ENCODE measurements around the gene OTUD1.

Gene OTUD1

DNA sequence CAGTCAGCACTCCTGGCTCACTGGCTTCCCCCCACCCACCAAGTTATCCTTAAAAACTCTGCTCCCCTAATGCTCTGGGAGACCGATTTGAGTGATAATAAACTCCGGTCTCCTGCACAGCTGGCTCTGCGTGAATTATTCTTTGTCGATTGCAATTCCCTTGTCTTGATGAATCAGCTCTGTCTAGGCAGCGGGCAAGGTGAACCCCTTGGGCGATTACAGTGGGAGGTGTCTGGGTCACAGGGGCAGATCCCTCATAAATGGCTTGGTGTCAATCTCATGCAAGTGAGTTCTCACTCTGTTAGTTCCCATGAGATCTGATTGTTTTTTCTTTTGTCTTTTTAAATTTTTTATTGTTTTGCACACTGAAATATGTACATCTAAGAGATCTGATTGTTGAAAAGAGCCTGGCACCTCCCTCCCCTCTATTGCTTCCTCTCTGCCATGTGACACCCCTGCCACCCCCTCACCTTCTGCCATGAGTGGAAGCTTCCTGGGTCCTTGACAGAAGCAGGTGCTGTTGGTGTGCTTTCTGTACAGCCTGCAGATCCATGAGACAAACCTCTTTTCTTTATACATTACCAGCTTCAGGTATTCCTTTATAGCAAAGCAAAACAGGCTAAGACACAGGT is 20.5 kb downstream of the OTUD1 start:
- H3K36me3 ChIP-seq (ENCODE audit: low read depth), result no peaks in the 10 kb centered on the region
- no peaks in the 10 kb centered on the region for H3K4me1 ChIP-seq (ENCODE audit: insufficient read depth, poor library complexity, severe bottlenecking)
- DNase-seq (ENCODE audit: low spot score) (no peak), ATAC-seq (ENCODE audit: low read depth) (no peak)
- H3K27ac ChIP-seq (ENCODE audit: poor library complexity, severe bottlenecking), result no peak overlapping the region
- H3K27me3 ChIP-seq (ENCODE audit: insufficient read depth, poor library complexity, severe bottlenecking), result no peaks in the 10 kb centered on the region
- no peaks in the 10 kb centered on the region for H3K9me3 ChIP-seq (ENCODE audit: severe bottlenecking)
- TF ChIP-seq, protein P1, sequence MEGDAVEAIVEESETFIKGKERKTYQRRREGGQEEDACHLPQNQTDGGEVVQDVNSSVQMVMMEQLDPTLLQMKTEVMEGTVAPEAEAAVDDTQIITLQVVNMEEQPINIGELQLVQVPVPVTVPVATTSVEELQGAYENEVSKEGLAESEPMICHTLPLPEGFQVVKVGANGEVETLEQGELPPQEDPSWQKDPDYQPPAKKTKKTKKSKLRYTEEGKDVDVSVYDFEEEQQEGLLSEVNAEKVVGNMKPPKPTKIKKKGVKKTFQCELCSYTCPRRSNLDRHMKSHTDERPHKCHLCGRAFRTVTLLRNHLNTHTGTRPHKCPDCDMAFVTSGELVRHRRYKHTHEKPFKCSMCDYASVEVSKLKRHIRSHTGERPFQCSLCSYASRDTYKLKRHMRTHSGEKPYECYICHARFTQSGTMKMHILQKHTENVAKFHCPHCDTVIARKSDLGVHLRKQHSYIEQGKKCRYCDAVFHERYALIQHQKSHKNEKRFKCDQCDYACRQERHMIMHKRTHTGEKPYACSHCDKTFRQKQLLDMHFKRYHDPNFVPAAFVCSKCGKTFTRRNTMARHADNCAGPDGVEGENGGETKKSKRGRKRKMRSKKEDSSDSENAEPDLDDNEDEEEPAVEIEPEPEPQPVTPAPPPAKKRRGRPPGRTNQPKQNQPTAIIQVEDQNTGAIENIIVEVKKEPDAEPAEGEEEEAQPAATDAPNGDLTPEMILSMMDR (IDR thresholded peaks at IDR 0.05; ENCODE audit: poor library complexity, severe bottlenecking), result no peak
- no peak overlapping the region for H3K4me3 ChIP-seq (ENCODE audit: severe bottlenecking)

DNA sequence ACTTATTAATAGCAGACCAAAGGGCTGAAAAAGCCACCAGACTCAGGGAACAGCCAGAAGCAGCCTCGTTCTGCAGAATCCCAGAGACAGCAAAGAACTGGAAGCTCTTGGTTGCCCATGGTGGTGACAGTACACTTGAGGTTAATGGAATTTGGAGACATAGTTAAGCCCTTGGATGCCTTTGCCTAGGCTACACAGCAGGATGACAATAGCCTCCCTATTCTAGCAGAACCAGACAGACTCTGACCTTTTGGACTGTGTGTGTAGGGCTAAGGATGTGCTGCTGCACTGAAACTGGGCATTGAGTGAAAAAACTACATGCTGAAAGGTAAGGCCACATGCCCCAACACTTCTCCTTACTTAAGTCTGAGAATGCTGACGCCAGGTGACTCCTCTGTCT is 22.7 kb downstream of the OTUD1 start:
- H3K4me1 ChIP-seq (ENCODE audit: insufficient read depth, poor library complexity, severe bottlenecking), result no peaks in the 10 kb centered on the region
- H3K27me3 ChIP-seq (ENCODE audit: insufficient read depth, poor library complexity, severe bottlenecking), result no peaks in the 10 kb centered on the region
- TF ChIP-seq, protein P1 (IDR thresholded peaks at IDR 0.05; ENCODE audit: poor library complexity, severe bottlenecking), result no peak
- no peak overlapping the region for H3K27ac ChIP-seq (ENCODE audit: poor library complexity, severe bottlenecking)
- H3K4me3 ChIP-seq (ENCODE audit: severe bottlenecking), result no peak overlapping the region
- no peaks in the 10 kb centered on the region for H3K36me3 ChIP-seq (ENCODE audit: low read depth)
- no peak for ATAC-seq (ENCODE audit: low read depth)
- H3K9me3 ChIP-seq (ENCODE audit: severe bottlenecking), result no peaks in the 10 kb centered on the region
- no peak for DNase-seq (ENCODE audit: low spot score)

DNA sequence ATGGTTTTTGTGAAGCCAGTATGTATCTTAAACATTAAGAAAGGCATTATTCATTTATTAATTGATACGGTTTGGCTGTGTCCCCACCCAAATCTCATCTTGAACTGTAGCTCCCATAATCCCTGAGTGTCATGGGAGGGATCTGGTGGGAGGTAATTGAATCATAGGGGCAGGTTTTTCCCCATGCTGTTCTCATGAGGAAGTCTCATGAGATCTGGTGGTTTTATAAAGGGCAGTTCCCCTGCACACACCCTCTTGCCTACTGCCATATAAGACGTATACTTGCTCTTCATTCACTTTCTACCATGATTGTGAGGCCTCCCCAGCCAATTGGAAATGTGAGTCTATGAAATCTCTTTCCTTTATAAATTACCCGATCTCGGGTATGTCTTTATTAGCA is 28.1 kb downstream of the OTUD1 start:
- Histone ChIP-seq H3K4me3 (ENCODE audit: severe bottlenecking) (no peak overlapping the region), H3K27ac (ENCODE audit: poor library complexity, severe bottlenecking) (no peak overlapping the region), H3K36me3 (ENCODE audit: low read depth) (no peaks in the 10 kb centered on the region), H3K27me3 (ENCODE audit: insufficient read depth, poor library complexity, severe bottlenecking) (no peaks in the 10 kb centered on the region), H3K4me1 (ENCODE audit: insufficient read depth, poor library complexity, severe bottlenecking) (no peaks in the 10 kb centered on the region), H3K9me3 (ENCODE audit: severe bottlenecking) (no peaks in the 10 kb centered on the region)
- DNase-seq (ENCODE audit: low spot score), result no peak
- TF ChIP-seq, protein P1 (IDR thresholded peaks at IDR 0.05; ENCODE audit: poor library complexity, severe bottlenecking), result no peak
- ATAC-seq (ENCODE audit: low read depth), result no peak

DNA sequence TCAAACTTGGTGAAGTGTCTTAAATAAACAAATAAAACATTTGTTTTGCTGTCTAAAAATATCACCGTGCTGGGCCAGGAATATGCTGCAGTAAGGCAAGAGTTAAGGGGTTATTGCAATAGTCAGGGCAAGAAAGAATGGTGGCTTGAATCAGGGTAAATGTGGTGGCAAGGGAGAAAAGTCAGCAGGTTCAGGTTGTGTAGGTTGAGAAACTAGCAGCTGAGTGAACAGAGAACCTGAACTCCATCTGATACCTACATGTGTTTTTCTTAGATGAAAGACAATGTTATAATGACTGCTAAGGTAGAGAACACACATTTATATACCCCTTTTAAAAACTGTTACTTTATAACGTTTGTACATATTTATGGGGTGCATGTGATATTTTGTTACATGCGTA is 28.7 kb downstream of the OTUD1 start:
- TF ChIP-seq, protein P1 (IDR thresholded peaks at IDR 0.05; ENCODE audit: poor library complexity, severe bottlenecking), result no peak
- Histone ChIP-seq H3K4me1 (ENCODE audit: insufficient read depth, poor library complexity, severe bottlenecking) (no peaks in the 10 kb centered on the region), H3K4me3 (ENCODE audit: severe bottlenecking) (no peak overlapping the region), H3K36me3 (ENCODE audit: low read depth) (no peaks in the 10 kb centered on the region), H3K9me3 (ENCODE audit: severe bottlenecking) (no peaks in the 10 kb centered on the region), H3K27me3 (ENCODE audit: insufficient read depth, poor library complexity, severe bottlenecking) (no peaks in the 10 kb centered on the region), H3K27ac (ENCODE audit: poor library complexity, severe bottlenecking) (no peak overlapping the region)
- no peak for ATAC-seq (ENCODE audit: low read depth)
- no peak for DNase-seq (ENCODE audit: low spot score)

DNA sequence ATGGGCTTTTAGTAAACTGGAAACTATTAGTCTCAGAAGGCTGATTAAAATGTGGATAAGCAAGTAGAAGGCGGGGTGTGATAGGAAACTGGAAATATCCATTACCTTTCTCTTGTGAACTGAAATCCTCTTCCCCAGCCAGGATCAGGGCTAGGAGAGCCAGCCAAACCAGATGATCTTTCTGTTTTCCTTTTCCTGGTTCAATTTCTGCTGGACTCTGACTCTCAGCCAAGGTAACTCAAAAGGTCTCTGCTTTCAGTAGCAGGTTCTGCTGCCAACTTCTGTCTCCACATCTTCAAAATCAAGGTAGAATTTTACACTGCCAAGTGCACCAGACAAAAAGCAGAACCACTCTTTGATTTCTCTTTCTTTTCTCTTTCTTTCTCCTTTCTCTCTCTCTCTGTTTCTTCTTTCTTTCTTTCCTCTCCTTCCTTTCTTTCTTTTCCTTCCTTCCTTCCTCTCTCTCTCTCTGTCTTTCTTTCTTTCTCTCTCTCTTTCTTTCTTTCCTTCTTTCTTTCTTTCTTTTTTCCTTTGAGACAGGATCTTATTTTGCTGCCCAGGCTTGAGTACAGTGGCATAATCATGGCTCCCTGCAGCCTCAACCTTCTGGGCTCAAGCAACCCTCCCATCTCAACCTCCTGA is 30.8 kb downstream of the OTUD1 start:
- Histone ChIP-seq H3K4me1 (ENCODE audit: insufficient read depth, poor library complexity, severe bottlenecking) (no peaks in the 10 kb centered on the region), H3K4me3 (ENCODE audit: severe bottlenecking) (no peak overlapping the region), H3K27ac (ENCODE audit: poor library complexity, severe bottlenecking) (no peak overlapping the region), H3K27me3 (ENCODE audit: insufficient read depth, poor library complexity, severe bottlenecking) (no peaks in the 10 kb centered on the region), H3K36me3 (ENCODE audit: low read depth) (no peaks in the 10 kb centered on the region), H3K9me3 (ENCODE audit: severe bottlenecking) (no peaks in the 10 kb centered on the region)
- TF ChIP-seq, protein P1 (IDR thresholded peaks at IDR 0.05; ENCODE audit: poor library complexity, severe bottlenecking), result no peak
- DNase-seq (ENCODE audit: low spot score) (no peak), ATAC-seq (ENCODE audit: low read depth) (no peak)
